CD4-positive, alpha-beta T cell treated with Interleukin-6 at 100 ng/mL for 8 hours (primary cell): Measurements from ENCODE around the gene GALNT9.

Source experiments
- DNase-seq: peaks from one replicate; pipeline ENCODE4 v3.0.0-alpha.2; 2020; ENCODE audit warnings: mixed read lengths, low spot score

The GALNT9 gene

DNA sequence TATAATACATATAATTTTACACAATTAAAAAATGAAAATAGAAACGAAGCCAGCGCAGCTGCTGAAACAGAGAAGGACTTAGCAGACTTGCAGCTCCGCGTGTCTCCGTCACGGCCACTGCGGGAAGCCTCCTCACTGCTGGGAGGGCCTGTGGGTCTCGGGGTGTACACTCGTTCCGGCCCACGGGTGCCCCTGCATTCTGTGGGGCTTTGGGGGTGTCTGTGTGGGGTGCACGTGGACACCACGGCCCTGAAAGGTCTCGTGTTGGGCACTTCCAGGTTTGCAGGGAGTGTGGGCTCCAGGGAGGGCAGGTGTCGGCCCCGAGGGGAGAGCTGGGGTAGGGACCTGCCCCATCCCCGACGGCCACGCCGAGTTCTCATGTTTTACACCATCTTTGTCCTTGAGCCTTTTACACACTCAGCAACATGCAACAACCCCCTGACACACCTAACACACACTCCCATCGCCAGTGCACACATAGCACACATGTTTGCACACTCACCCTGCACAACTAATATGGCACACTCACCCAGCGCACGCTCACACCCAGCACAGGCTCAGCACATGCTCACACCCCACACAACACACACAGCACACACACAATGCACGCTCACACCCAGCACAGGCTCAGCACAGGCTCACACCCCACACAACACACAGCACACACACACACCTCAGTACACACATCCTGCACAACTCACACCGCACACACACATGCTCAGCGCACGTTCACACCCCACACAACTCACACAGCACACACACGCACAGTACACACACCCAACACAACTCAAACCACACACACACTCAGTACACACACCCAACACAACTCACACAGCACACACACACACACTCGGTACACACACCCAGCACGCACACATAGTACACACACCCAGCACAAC is 148.5 kb downstream of the GALNT9 start:
- DNase-seq: no peak

DNA sequence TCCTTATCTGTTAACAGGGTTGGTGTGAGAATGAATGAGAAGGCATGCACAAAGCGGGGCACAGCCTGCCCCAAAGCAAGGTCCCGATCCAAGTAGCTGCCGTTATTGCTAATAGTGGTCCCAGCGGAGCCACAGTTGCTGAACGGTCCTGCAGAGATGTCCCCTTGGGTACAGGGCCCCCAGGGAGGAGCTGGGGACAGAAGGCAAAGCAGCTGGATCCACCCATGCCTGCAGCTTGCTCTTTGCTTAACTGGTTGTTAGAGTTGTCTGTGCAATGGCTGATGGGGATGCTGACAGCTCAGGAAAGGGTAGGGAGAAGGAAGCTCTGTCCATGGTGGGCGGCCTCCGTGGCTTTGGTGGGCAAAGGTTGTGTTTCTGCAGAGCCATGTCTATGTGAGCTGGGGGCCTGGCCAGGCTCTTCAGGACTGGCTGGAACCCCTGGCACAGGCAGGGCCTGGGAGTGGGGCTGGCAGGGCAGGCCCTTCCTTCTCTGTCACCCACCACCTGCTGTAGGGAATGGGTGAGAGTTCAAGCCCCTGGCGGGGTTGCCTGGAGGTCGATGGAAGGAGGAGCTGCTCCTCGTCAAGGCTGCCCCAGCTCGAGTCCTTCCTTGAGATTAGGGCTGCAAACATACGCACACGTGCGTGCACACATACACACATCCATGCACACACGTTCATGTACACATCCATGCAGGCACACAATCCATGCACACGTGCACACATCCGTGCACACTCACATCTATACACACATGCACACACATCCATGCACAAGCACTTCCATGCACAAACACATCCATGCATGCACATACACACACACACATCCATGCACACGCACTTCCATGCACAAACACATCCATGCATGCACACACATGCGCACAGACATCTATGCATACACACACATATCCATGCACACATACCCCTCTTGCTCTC is 149.7 kb downstream of the GALNT9 start:
- DNase-seq: no peak

GRCh38 chr12:132178801-132179401 is 150.5 kb downstream of the GALNT9 start:
- peak; percentile 62 for DNase-seq

- no peak for DNase-seq
Measured at GRCh38 chr12:132178316-132178715, 151.1 kb downstream of the GALNT9 start.

- no peak for DNase-seq
Measured at GRCh38 chr12:132176920-132177551, 152.4 kb downstream of the GALNT9 start.

DNA sequence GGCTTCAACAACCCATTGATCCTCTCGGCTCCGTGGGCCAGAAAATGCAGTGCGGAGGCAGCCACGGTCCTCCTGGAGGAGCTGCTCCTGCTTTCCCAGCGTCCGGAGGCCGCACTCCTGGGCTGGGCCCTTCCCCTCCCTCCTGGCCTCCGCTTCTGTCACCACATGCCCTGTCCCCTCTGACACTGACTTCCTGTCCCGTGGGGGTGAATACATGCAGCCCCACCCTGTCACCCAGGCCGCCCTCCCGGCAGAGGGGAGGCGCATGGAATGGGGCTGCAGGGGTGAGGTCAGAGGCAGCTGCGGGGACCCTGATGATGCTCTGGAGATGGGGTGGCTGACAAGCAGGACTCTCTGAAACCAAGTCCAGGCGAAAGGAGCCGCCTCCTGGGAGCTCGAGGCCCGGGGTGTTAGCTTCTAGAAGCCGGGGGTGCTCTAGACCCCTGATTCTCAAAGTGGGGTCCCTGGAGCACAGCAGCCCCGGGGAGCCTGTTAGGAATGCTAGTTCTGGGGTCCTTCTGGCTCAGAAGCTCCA is 152.9 kb downstream of the GALNT9 start:
- DNase-seq: no peak

DNA sequence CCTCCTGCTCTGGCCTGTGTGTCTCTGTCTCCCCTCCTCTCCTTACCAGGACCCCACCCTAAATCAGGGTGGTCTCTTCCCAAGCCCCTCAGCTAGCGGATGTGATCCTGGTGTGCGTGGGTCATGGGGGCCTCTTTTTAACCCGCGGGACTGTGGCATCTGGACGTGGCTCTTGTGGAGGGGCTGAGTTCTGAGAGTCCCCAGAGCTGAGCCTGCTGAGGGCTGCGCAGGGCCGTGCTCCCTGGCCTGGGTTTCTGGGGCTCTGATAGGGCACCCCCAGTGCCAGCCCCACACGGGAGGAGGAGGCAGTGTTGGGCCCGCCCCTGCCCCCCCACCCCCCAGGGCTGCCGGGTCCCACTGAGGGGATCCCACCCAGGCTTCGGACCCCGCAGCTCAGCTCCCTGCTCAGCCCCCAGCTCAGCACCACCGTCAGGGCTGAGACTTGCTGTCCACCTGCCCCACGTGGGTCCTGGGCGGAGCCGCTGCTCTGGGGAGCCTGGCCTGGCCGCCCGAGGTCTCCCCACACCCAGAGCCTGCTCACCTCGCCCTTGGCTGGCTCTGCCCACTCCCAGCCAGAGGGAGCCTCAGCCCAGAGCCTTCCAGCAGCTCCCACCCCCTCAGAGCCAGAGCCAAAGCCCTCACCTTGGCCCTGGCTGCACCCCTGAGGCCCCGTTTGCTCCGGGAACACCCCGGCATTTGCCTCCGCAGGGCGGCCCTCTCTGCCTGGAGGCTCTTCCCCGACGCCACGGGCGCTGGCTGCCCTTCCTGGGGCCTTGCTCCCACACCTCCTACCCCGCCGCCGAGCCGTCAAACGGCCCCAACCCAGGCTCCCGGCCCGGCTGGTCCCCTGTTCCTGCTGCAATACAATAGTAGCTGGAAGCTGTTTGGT is 153.6 kb downstream of the GALNT9 start:
- no peak for DNase-seq

- DNase-seq: no peak
Measured at GRCh38 chr12:132174839-132175490, 154.4 kb downstream of the GALNT9 start.

GRCh38 chr12:132174015-132174838 is 155.2 kb downstream of the GALNT9 start:
- no peak for DNase-seq

DNA sequence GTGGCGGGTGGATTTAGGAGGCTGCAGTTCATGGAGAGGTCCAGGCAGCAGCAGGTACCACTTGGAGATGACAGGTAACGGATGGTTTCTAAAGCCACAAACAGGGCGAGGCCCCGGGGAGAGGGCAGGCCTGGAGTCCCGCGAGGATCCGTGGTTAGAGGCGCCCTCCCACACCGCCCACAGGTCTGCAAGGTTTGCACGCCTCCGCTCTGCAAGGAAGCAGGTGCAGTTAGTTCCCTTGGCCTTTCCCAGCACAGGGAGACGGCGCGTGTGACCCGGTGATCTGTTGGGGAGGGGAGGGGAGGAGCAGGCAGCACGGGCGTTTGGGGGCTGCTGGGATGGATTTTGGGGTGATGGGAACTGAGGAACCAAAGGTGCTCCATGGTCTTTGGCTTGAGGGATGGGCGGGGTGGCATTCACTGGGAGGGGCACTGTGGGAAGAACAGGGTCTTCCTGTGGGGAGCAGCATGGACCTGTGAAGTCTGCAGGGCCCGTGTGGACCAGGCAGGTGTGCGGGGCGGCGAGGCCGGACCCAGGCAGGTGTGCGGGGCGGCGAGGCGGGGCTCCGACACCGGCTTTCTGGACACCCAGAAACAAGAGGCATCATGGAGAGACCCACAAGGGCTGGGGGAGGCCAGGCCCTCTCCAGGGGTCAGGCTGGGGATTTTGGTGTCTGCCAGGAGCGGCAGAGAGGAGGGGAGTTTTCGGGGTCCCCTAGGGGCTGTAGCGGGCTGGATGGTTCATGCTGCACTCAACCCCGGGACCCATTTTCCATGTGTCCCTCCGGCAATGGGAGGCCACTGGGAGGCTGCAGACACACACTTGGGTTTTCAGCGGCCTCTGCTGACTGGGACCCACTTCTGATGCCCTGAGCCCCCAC is 156.0 kb downstream of the GALNT9 start:
- DNase-seq: no peak

DNA sequence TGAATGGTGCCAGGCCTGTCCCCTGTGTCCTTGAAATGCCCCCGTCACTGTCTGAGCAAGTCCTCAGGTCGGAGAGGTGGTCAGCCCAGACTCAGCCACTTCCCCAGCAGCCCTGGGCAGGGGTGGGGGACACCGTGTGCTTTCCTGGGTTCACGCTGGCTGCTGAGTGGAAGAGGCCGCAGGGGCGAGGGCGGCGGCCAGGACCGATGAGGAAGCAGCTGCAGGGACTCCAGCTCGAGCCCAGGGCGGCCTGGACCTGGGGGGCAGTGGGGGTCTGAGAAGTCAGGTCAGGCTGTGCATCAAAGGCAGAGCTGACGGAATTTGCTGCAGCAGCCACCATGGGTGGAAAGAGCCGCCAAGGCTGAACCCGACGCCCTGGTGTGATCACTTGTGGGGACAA is 156.8 kb downstream of the GALNT9 start:
- no peak for DNase-seq

GRCh38 chr12:132171968-132172521 is 157.3 kb downstream of the GALNT9 start:
- DNase-seq: no peak

DNA sequence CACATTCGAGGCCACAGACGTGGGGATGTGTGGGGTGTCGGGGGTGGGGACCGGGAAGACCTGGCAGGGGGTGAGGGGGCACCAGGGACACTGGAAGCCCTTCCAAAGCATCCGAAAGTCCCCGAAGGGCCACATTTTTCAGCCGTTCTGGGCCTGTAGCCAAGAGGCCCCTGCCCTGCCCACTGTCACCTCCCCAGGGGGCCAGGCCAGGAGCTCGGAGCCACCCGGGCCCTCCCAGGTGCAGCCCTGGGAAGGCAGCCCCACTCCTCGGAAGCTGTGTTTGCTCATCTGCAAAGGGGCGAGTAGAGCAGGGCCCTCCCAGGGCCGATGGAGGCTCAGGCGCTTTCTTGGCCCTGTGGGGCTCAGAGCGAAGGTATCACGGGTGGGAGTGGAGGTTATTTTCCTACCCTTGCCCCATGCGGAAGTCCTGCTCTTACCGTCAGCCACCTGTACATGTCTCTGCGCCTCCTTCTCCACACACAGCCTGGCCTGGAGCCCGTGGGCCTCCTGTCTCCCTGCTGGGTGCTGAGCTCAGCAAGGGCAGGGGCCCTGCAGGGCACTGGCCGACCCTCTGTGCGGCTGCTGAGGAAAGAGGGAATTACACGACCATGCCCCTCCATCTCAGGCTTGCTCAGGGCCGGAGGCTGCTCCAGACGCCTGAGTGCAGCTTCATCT is 158.0 kb downstream of the GALNT9 start:
- no peak for DNase-seq

DNA sequence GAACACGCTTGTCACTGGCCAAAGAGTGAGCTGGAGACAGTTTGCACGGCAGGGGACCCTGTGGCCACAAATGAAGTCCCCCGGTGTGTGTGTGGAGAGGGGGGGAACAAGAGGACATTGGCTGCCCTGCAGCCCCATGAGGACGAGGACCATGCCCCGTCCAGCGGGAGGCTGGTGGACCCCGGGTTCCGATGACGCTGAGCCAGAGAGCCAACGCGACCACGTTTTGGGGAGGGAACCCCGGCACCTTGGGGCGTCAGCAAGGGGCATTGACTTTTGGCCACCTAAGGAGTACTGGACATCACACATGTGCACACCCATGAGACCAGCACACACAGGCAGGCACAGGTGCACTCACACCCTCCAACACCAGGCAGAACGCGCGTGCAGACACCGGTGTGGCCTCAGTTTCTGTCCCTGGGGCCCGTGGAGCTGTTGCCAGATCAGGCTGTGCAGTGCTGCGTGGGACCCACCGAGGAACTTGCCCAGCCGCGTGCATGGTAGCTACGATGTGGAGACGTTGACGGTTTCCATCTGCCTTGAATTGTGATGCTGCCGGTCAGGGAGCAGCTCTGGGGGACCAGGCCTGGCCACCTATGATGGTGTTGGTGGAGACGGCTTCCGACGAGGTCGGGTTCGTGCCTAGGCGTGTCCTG is 158.6 kb downstream of the GALNT9 start:
- no peak for DNase-seq

DNA sequence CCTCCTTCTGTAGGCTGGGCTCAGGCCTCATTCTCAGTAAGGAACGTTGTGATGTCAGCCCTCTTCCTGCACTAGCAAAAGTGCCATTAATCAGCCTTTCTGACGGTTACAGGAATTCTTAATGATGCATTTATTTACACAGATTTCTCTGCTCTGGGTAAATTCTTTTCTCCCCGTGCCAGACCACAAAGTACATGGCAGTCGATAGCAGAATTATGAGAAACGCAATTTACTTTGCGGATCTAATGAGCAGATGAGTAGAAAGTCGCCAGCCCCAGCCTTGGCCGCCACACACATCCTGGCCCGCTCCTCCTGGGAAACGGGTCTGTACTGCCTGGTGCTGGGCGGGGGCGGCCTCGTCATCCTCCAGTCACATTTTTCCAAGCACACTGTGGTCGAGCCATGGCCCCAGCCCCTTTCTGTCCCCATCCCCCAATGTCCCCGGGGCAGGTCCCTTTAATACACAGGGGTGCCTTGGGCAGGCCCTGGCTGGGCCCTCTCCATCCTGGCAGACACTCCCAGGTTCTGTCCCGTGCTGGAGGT is 159.2 kb downstream of the GALNT9 start:
- no peak for DNase-seq

DNA sequence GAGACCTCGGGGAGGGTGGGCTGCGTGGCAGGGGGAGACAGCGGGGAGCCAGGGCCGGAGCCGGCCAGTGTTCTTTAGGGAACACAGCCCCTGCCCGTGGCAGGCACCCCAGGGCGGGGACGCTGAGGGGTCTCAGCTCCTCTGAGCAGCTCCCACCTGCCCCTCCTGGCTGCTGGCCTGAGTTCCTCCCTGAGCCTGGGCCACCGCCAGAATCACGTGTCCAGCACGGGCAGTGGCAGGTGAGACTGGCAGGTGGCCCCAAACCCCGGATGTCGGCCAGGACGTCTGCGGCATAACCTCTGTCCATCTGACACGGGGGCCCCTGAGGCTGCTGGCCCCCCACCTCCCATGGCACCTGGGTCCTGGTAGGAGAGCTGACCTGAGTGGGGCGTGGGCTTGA is 160.0 kb downstream of the GALNT9 start:
- DNase-seq: no peak
